ENCODE data around the gene HAAO.

Gene HAAO

GRCh38 chr2:42813763-42814162 is 21.4 kb upstream of the HAAO start:
- DNase-seq (ENCODE audit: low read depth in 1 of 2, low spot score in 1 of 2), result no peak

GRCh38 chr2:42812899-42813479 is 20.6 kb upstream of the HAAO start:
- no peak for DNase-seq (ENCODE audit: low read depth in 1 of 2, low spot score in 1 of 2)

DNA sequence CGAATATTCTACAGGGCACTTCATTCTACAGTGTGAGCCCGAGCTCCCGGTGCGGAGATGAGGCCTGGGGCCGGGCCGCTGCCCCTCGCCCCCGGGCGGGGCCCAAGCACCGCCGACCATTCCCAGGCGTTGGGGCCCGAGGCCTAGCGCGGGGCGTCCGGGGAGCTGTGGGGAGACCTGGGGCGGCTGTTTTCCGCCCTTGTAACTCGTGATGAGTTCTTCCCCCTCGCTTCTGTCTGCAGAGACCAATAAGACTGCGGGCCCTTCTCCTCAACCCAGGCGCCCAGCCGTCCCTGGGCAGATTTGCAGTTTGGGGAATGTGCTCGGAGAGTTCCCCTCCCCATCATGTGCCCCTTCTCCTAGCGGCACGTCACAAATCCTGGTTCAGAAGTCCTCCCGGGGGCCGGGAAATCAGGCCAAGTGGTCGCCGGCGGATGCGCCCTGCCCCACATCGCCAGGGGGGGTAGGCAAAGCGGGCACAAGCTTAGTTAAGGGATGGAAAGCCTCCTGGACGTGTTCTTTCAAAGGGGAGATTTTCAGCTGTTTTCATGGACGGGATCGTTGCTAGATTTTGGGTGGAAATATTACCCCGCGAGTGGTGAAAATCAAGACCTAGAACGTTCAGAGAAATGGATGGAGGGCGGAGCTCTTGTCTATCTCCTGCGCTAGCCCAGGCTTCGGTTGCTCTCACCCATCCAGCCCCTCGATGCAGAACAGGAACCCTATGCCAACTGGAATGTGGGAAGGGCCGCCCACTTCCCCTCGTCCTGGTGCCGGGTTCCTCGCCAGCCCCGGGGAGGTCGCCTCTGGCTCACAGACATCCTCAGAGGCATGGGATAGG is 18.8 kb upstream of the HAAO start:
- peak; percentile 31 to 38 for DNase-seq (ENCODE audit: low read depth in 1 of 2, low spot score in 1 of 2)

DNA sequence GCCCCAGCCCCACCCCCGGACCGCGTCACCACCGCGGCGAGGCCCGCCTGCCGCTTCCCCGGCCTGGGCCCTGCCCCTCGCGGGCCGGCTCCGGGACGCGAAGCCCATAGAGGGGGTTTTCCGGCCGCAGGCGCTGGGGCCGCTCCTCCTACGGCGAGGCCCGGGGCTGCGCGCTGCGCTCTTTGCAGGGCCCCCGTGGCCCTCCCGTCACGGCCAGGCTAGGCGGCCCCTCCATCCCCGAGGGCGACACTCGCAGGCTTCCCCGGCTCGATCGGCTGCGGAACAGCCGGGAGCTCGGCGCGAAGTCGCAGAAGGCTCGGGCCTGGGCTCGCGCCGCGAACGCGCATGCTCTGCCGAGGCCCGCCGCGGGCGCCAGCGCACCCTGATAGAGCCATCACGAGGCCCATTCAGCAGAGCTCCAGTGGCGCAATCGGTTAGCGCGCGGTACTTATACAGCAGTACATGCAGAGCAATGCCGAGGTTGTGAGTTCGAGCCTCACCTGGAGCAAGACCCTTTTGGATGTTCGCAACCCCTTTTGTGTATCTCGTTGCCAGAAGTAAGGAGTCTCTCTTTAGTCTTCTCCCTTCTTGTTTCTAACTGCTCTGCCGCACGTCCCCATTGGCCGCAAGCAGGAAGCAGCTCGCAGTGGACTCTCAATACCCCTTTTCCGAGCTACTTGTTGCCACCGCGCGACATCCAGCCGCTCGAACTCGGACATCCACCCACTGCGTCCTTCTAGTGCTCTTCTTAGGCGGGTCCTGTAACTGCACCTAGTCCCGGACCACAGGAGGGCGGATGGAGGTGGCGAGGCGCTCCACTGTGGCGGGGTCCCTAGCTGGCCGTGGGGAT is 18.0 kb upstream of the HAAO start:
- peak; percentile 94 to 98 for DNase-seq (ENCODE audit: low read depth in 1 of 2, low spot score in 1 of 2)

DNA sequence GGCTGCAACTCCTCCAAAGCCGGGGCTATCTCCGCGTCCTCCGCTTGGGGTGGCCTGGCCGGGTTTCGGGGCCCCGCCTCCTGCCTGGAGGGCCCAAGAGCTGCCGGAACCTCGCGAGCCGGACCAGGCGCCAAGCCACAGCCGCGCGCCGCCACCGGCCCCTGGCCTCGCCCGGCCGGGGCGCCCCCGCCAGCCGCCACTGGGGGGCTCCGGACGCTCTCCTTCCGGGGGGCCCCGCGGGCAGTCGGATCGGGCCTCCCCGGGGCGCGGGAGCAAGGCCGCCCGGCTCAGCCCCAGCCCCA is 17.4 kb upstream of the HAAO start:
- DNase-seq (ENCODE audit: low read depth in 1 of 2, low spot score in 1 of 2), result peak in 1 of 2 donors; percentile 50

- DNase-seq (ENCODE audit: low read depth in 1 of 2, low spot score in 1 of 2), result no peak
These were observed 16.9 kb upstream of the HAAO start for GRCh38 chr2:42809131-42809818.

DNA sequence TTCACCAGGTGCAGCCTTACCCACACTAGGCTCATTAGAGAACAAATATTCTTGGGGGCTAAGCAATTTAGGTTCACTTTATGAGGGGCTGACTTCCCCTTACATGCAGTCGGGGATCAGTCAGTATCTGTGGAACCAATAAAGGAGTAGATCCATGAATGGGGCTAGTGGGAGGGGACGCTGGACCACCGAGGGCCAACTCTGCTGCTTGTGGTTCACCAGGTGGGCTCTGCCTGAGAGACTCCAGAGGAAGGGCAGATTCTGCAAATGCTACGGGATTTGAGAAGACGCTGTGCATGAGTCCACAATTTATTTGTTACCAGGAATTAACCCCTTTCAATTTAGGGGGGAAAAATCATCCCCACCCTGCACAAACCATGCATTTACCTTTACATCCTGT is 15.9 kb upstream of the HAAO start:
- no peak for DNase-seq (ENCODE audit: low read depth in 1 of 2, low spot score in 1 of 2)

GRCh38 chr2:42806786-42807185 is 14.4 kb upstream of the HAAO start:
- DNase-seq (ENCODE audit: low read depth in 1 of 2, low spot score in 1 of 2), result no peak

GRCh38 chr2:42804891-42805290 is 12.5 kb upstream of the HAAO start:
- no peak for DNase-seq (ENCODE audit: low read depth in 1 of 2, low spot score in 1 of 2)

DNA sequence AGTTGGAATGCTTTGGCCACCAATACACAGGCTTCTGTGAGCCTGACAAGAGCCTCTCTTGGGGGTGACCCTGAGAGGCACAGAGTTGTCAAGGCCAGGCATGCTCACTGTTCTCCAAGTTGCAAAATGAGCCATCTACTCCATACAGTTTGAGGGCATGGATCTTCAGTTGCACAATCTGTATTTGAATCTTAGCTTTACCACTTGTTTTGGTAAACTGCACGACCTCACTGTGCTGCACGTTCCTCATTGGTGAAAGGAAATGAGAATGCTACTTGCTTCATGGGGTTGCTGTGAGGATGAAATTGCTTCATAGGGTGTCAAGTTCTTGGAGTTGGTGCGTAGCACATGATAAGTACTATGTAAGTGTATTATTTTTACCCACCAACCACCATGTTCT is 12.0 kb upstream of the HAAO start:
- no peak for DNase-seq (ENCODE audit: low read depth in 1 of 2, low spot score in 1 of 2)

DNA sequence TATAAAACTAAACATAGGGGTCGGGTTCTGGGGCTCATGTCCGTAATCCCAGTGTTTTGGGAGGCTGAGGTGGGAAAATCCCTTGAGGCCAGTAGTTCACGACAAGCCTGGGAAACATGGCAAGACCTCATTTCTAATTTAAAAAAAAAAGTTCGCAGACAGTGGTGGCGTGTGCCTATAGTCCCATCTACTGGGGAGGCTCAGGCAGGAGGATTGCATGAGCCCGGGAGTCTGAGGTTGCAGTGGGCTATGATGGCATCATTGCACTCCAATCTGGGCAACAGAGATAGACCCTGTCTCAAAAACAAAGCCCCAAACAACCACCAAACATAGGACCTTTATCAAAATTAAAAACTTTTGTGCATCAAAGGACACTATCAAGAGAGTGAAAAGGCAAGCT is 9.8 kb upstream of the HAAO start:
- DNase-seq (ENCODE audit: low read depth in 1 of 2, low spot score in 1 of 2), result no peak

DNA sequence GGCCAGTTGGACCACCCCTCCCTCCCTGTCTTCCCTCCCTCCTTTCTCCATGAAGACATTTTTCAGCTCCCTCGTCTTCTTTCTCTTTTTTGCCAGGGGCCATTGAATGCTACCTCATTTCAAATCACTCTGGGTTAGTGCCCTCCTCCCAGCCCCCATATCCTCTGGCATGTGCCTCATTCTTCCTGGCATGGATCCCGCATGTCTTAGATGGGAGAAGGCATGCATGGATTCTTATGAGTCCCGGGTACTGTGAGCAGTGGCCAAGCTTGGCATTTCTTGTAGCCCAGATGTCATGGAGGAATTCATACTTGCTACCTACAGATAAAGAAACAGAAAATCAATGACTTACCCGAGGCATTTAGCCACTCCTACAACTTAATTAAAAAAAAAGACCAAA is 9.0 kb upstream of the HAAO start:
- DNase-seq (ENCODE audit: low read depth in 1 of 2, low spot score in 1 of 2), result no peak

- DNase-seq (ENCODE audit: low read depth in 1 of 2, low spot score in 1 of 2), result no peak
These were observed 8.6 kb upstream of the HAAO start for GRCh38 chr2:42800981-42801380.

DNA sequence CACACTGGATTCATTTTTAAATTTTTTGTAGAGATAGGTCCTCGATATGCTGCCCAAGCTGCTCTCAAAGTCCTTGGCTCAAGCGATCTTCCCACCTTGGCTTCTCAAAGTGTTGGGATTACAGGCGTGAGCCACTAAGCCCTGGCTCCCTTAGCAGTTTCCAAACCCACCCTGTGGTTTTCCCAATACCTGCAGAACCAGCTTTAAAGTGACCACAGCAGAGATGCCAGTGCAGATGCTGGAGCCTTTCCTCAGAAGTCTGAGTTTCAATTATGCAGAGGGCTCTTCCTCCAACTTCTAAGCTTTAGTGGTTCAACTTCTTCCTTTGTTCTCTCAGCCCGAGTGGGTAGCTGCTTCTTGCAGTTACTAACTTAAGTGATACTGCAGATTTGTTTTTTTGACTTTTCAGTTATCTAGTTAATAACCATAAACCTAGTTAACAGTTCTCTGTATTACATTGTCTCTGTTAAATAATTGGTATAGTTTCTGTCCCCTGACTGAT is 8.1 kb upstream of the HAAO start:
- no peak for DNase-seq (ENCODE audit: low read depth in 1 of 2, low spot score in 1 of 2)

DNA sequence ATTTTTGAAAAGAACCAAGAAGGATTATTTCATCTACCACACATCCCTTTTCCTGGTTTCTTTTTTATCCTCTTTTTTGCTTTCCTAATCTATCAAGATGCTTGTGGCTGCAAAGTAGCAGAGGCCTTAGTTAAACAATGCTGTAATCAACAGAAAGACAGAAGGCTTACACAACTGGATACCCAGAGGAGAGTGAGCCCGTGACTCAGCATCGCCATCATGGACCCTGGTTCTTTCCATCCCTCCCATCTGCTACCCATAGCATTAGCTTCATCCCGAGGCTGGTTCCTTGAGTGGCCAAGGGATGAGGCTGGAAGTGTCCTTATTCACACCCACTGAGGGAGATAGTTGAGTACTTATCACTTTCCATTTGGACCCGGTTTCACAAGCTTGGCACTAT is 7.5 kb upstream of the HAAO start:
- DNase-seq (ENCODE audit: low read depth in 1 of 2, low spot score in 1 of 2), result no peak

DNA sequence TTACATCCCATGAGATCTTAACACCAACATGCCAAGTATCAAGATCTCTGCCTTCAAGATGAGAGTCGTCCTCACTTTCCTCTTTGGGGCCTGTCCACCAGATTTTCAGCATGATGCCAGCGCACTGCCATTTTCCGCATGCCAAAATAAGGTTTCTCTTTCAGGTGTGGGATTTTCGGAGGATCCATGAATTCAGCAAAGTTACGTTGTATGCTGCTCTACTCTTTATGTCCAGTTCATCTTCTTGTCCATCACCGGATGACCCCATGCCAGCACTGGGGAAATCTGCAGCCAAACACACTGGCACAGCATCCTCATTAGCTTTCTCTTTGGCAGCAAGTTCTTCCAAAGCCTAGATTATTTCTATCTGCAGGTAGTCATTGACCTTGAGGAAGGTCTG is 4.9 kb upstream of the HAAO start:
- DNase-seq (ENCODE audit: low read depth in 1 of 2, low spot score in 1 of 2), result no peak

DNA sequence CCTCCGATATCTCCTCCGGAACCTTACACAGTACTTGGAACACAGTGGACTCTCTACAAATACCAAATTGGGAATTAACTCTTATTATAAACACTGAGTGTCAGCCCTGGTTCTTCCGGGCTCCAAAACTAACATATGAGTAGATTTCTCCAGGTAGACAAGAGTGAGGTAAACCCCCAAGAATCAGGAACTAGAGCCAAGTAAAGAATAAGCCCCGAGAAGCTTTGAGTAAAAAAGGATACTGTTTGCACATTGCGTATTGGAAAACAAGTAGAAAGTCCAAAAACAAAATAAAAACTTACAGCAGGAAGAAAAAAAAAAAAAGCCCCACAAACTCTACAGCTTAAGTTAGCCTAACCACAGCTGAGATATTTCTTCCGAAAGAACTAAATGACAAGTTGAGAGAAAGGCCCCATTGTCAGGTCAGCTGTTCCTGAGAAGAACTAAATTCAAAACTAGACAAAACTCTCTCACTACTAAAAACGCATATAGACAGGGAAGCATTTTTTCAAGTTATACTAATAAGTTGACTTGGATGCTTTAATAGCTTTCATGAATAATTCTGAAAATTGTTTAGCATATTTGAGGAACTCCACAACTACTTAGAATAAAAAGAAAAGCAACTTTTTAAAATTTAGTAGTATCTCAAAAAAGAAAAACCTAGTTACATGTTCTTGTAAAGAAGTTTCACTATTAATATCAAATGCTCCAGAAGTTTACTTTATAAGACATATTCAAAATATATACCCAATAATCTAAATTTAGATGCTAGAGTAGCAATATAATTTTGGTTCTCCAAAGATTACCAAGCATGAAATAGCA is 4.3 kb upstream of the HAAO start:
- no peak for DNase-seq (ENCODE audit: low read depth in 1 of 2, low spot score in 1 of 2)

DNA sequence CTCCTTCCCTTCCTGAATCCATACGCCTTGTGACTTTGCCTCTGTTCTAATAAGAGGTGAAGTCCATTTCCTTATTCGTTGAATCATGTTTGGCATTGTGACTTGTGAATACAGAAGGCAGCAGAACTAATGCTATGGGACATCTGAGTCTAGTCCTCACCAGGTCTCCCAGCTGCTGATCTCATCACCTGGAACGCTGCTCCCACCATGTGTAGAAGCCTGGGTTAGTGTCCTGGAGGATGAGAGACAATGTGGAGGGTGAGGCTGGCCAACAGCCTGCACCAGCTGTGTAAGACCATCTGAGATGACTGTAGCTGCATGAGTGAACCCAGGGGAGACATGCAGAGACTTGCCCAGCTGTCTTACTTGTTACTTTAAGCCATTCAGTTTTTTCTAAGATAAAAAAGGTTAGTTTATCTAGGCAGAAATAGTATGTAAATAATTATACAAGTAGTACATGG is 3.5 kb upstream of the HAAO start:
- no peak for DNase-seq (ENCODE audit: low read depth in 1 of 2, low spot score in 1 of 2)

DNA sequence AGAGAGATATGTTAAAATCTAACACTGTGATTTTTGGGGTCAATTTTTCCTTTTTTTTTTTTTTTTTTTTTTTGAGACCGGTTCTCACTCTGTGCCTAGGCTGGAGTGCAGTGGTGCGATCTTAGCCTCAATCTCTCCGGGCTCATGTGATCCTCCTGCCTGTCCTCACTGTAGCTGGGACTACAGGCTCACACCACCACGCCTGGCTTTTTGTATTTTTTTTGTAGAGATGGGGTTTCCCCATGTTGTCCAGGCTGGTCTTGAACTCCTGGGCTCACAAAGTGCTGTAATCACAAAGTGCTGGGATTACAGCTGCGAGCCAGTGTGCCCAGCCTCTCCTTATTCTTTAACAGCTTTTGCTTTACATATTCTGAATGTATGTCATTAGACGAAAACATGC is 2.9 kb upstream of the HAAO start:
- no peak for DNase-seq (ENCODE audit: low read depth in 1 of 2, low spot score in 1 of 2)

GRCh38 chr2:42794271-42795046 is 2.1 kb upstream of the HAAO start:
- DNase-seq (ENCODE audit: low read depth in 1 of 2, low spot score in 1 of 2), result no peak
